Fibroblast of the aortic adventitia (primary cell): ENCODE data around the gene NDUFAF8. TPM values are rescaled to one million over a fixed set of nuclear protein-coding genes. Genes with fewer than 3 reads are reported as not detected.

Source experiments
- DNase-seq: peaks from one replicate; pipeline ENCODE4 v3.0.0-alpha.2; 2010; ENCODE audit warnings: low read depth
- H3K4me3 ChIP-seq: 2 replicates; pipeline ENCODE4 v1.5.1; 2011; ENCODE audit warnings: low read depth, mild to moderate bottlenecking, control low read depth, low read length, moderate library complexity
- total RNA-seq: library from RNA; depleted of rRNA; stranded (reverse); fragments of >200 nt; gene quantifications from 2 replicates; pipeline ENCODE4 v1.2.3, GENCODE V29; 2012; ENCODE audit warnings: low replicate concordance
- TF ChIP-seq, protein P1 (sequence below): IDR thresholded peaks from 2 replicates; pipeline ENCODE4 v1.5.1; 2011; ENCODE audit warnings: mild to moderate bottlenecking, low read length, control low read depth, inconsistent platforms; ENCODE audit not compliant: insufficient read depth

The NDUFAF8 gene
- total RNA-seq, 1 donor, result 27.4 TPM

- peak; percentile 24 for DNase-seq
- TF ChIP-seq, protein P1, sequence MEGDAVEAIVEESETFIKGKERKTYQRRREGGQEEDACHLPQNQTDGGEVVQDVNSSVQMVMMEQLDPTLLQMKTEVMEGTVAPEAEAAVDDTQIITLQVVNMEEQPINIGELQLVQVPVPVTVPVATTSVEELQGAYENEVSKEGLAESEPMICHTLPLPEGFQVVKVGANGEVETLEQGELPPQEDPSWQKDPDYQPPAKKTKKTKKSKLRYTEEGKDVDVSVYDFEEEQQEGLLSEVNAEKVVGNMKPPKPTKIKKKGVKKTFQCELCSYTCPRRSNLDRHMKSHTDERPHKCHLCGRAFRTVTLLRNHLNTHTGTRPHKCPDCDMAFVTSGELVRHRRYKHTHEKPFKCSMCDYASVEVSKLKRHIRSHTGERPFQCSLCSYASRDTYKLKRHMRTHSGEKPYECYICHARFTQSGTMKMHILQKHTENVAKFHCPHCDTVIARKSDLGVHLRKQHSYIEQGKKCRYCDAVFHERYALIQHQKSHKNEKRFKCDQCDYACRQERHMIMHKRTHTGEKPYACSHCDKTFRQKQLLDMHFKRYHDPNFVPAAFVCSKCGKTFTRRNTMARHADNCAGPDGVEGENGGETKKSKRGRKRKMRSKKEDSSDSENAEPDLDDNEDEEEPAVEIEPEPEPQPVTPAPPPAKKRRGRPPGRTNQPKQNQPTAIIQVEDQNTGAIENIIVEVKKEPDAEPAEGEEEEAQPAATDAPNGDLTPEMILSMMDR, result no peak
- H3K4me3 ChIP-seq, result peak overlapping the region; percentile 25
Measured at GRCh38 chr17:81285179-81285878, 46.2 kb downstream of the NDUFAF8 start.

DNA sequence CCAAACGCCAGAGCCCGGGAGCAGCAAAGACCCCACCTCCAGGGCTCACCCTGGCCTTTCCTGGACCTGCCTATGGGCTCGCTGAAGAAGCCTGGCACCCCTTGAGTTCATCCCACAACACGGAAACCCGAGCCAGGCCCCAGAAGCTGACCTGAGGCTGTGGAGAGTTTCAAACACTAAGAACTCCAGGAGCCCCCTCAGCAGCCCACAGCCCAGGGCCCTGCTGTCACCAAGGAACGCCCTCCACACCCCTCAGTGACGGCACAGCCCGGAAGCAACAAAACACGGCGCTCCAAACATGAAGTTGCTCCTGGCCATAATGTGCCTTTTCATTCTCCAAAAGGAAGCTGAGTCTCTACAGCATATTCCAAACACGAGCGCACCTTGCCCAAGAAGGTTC lies 46.8 kb downstream of the NDUFAF8 start:
- H3K4me3 ChIP-seq, result no peak overlapping the region
- TF ChIP-seq, protein P1, result no peak
- DNase-seq, result no peak

DNA sequence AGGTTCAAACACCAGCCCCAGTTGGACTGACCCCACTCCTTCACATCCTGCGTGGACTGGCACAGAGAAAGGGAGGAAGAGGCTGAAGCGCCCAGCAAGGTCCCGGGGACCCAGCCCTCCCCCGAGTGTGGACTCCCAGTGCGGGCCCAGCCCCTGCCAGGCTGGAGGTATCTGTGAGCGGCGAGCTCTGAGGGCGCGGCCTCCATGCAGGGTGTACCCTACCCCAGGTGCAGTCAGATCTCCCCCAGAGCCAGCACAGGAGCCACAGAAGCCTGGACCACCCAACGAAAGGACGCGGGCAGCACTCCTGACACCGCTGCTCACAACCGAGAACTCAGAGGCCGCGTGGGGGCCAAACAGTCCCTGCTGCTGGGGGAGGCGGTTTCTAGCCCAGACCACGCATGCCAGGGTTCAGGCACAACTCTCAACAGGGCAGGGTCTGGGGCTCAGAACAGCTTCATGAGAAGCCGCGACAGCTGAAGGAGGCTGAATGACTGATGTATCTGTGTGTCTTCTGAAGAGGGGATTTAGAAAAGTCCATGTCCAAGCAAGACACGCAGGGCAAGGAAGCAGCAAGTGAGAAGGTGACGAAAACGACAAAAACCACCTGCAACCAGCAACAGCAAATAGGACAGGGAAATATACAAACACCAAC lies 47.5 kb downstream of the NDUFAF8 start:
- DNase-seq, result no peak
- H3K4me3 ChIP-seq, result no peak overlapping the region
- TF ChIP-seq, protein P1, result no peak

GRCh38 chr17:81287152-81287551 lies 48.0 kb downstream of the NDUFAF8 start:
- DNase-seq, result no peak
- TF ChIP-seq, protein P1, result no peak
- H3K4me3 ChIP-seq, result no peak overlapping the region

- no peak overlapping the region for H3K4me3 ChIP-seq
- DNase-seq, result no peak
- TF ChIP-seq, protein P1, result no peak
Measured at GRCh38 chr17:81287741-81288430, 48.8 kb downstream of the NDUFAF8 start.

DNA sequence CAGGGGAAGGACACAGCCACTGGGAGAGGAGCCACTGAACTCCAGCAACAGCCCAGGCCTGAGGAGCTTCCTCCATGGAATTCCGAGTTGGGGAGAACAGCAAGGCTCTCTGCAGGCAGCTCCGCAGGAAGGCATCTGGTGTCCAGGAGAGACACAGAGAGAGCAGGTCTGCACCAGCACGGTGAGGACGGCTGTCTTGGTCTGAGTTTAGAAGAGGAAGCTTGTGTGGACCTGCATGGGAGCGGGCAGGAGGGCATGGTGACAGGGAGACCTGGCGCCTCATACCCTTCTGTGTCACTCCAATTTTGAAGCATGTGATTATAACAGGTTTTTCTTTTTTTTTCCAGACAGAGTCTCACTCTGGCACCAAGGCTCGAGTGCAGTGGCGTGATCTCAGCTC lies 49.6 kb downstream of the NDUFAF8 start:
- no peak for DNase-seq
- H3K4me3 ChIP-seq, result no peak overlapping the region
- TF ChIP-seq, protein P1, result no peak
